HEK293 (cell line): ENCODE results near the gene CDKN2D.

Experiments used
- BCL11B ChIP-seq: fragments of 450-650 bp; formaldehyde crosslinking; IDR thresholded peaks from 2 replicates; pipeline ENCODE4 v1.5.1; 2016; ENCODE audit warnings: low read depth, missing biosample characterization, missing genetic modification characterization
- FEZF1 ChIP-seq: fragments of 450-650 bp; formaldehyde crosslinking; IDR thresholded peaks from 2 replicates; pipeline ENCODE4 v1.5.1; 2016; ENCODE audit warnings: missing biosample characterization, missing genetic modification characterization
- KLF10 ChIP-seq: fragments of 450-650 bp; IDR thresholded peaks from 2 replicates; pipeline ENCODE4 v1.5.1; 2018; ENCODE audit warnings: missing biosample characterization, mild to moderate bottlenecking, missing genetic modification characterization
- KLF16 ChIP-seq: fragments of 450-650 bp; formaldehyde crosslinking; IDR thresholded peaks from 2 replicates; pipeline ENCODE4 v1.5.1; 2017; ENCODE audit warnings: missing biosample characterization, missing genetic modification characterization
- KLF9 ChIP-seq: fragments of 450-650 bp; formaldehyde crosslinking; IDR thresholded peaks from 2 replicates; pipeline ENCODE4 v1.5.1; 2016; ENCODE audit warnings: missing biosample characterization, missing genetic modification characterization, low read depth
- OSR2 ChIP-seq: fragments of 450-650 bp; formaldehyde crosslinking; IDR thresholded peaks from 2 replicates; pipeline ENCODE4 v1.5.1; 2016; ENCODE audit warnings: missing biosample characterization, missing genetic modification characterization
- SCRT2 ChIP-seq: fragments of 450-650 bp; formaldehyde crosslinking; IDR thresholded peaks from 2 replicates; pipeline ENCODE4 v1.5.1; 2016; ENCODE audit warnings: missing biosample characterization, missing genetic modification characterization
- SETDB1 ChIP-seq: IDR thresholded peaks from one replicate; pipeline ENCODE4 v1.6.1; 2017; ENCODE audit warnings: mild to moderate bottlenecking, low read length, moderate library complexity, mixed read lengths; ENCODE audit not compliant: insufficient read length
- SP7 ChIP-seq: fragments of 450-650 bp; formaldehyde crosslinking; IDR thresholded peaks from 2 replicates; pipeline ENCODE4 v1.5.1; 2016; ENCODE audit warnings: missing biosample characterization, missing genetic modification characterization
- ZBTB1 ChIP-seq: fragments of 450-650 bp; formaldehyde crosslinking; IDR thresholded peaks from 2 replicates; pipeline ENCODE4 v1.5.1; 2016; ENCODE audit warnings: missing biosample characterization, missing genetic modification characterization
- ZIC2 ChIP-seq: fragments of 450-650 bp; formaldehyde crosslinking; IDR thresholded peaks from 2 replicates; pipeline ENCODE4 v1.5.1; 2016; ENCODE audit warnings: missing biosample characterization, missing genetic modification characterization
- ZNF114 ChIP-seq: fragments of 450-650 bp; formaldehyde crosslinking; IDR thresholded peaks from 2 replicates; pipeline ENCODE4 v1.5.0; 2017; ENCODE audit warnings: missing biosample characterization, missing genetic modification characterization
- ZNF133 ChIP-seq: fragments of 450-650 bp; formaldehyde crosslinking; IDR thresholded peaks from 2 replicates; pipeline ENCODE4 v1.5.1; 2016; ENCODE audit warnings: missing biosample characterization, missing genetic modification characterization
- ZNF140 ChIP-seq: fragments of 450-650 bp; formaldehyde crosslinking; IDR thresholded peaks from 2 replicates; pipeline ENCODE4 v1.5.1; 2016; ENCODE audit warnings: missing biosample characterization, missing genetic modification characterization
- ZNF16 ChIP-seq: fragments of 450-650 bp; formaldehyde crosslinking; IDR thresholded peaks from 2 replicates; pipeline ENCODE4 v1.5.1; 2016; ENCODE audit warnings: low read depth, missing biosample characterization, missing genetic modification characterization
- ZNF175 ChIP-seq: fragments of 450-650 bp; formaldehyde crosslinking; IDR thresholded peaks from 2 replicates; pipeline ENCODE4 v1.5.1; 2016; ENCODE audit warnings: missing biosample characterization, missing genetic modification characterization
- ZNF2 ChIP-seq: fragments of 450-650 bp; formaldehyde crosslinking; IDR thresholded peaks from 2 replicates; pipeline ENCODE4 v1.5.1; 2016; ENCODE audit warnings: missing biosample characterization, missing genetic modification characterization
- ZNF239 ChIP-seq: fragments of 450-650 bp; formaldehyde crosslinking; IDR thresholded peaks from 2 replicates; pipeline ENCODE4 v1.5.1; 2016; ENCODE audit warnings: missing biosample characterization, missing genetic modification characterization
- ZNF24 ChIP-seq: fragments of 450-650 bp; formaldehyde crosslinking; IDR thresholded peaks from 2 replicates; pipeline ENCODE4 v1.5.1; 2016; ENCODE audit warnings: missing biosample characterization, missing genetic modification characterization
- ZNF248 ChIP-seq: fragments of 450-650 bp; formaldehyde crosslinking; IDR thresholded peaks from 2 replicates; pipeline ENCODE4 v1.5.1; 2017; ENCODE audit warnings: missing biosample characterization, missing genetic modification characterization
- ZNF335 ChIP-seq: fragments of 450-650 bp; formaldehyde crosslinking; conservative IDR thresholded peaks from 2 replicates; pipeline ENCODE4 v1.5.1; 2016; ENCODE audit warnings: missing biosample characterization, missing genetic modification characterization
- ZNF48 ChIP-seq: fragments of 450-650 bp; formaldehyde crosslinking; IDR thresholded peaks from 2 replicates; pipeline ENCODE4 v1.5.1; 2016; ENCODE audit warnings: missing biosample characterization, missing genetic modification characterization
- ZNF560 ChIP-seq: fragments of 450-650 bp; formaldehyde crosslinking; IDR thresholded peaks from 2 replicates; pipeline ENCODE4 v1.5.1; 2017; ENCODE audit warnings: missing biosample characterization, missing genetic modification characterization, borderline replicate concordance
- ZNF561 ChIP-seq: fragments of 450-650 bp; IDR thresholded peaks from 2 replicates; pipeline ENCODE4 v1.5.1; 2018; ENCODE audit warnings: missing biosample characterization, missing genetic modification characterization, borderline replicate concordance
- ZNF626 ChIP-seq: fragments of 450-650 bp; sonication (Bioruptor Pico); formaldehyde crosslinking; IDR thresholded peaks from 2 replicates; pipeline ENCODE4 v1.5.1; 2018; ENCODE audit warnings: missing biosample characterization, missing genetic modification characterization, inconsistent platforms
- ZNF645 ChIP-seq: fragments of 450-650 bp; formaldehyde crosslinking; IDR thresholded peaks from 2 replicates; pipeline ENCODE4; 2016; ENCODE audit warnings: missing biosample characterization, missing genetic modification characterization
- ZNF692 ChIP-seq: fragments of 450-650 bp; formaldehyde crosslinking; IDR thresholded peaks from 2 replicates; pipeline ENCODE4 v1.5.1; 2016; ENCODE audit warnings: missing biosample characterization, missing genetic modification characterization
- TF ChIP-seq, protein P1 (sequence below): fragments of 450-650 bp; formaldehyde crosslinking; IDR thresholded peaks from 2 replicates; pipeline ENCODE4 v1.5.1; 2016; ENCODE audit warnings: missing biosample characterization, missing genetic modification characterization
- TF ChIP-seq, protein P2 (sequence below): fragments of 450-650 bp; formaldehyde crosslinking; IDR thresholded peaks from 2 replicates; pipeline ENCODE4 v1.5.1; 2017; ENCODE audit warnings: missing biosample characterization, missing genetic modification characterization
- TF ChIP-seq, protein P3 (sequence below): fragments of 450-650 bp; formaldehyde crosslinking; optimal IDR thresholded peaks from 2 replicates; pipeline ENCODE3; 2016; ENCODE audit warnings: missing biosample characterization, mild to moderate bottlenecking, missing genetic modification characterization
- TF ChIP-seq, protein P4 (sequence below): fragments of 450-650 bp; formaldehyde crosslinking; IDR thresholded peaks from 2 replicates; pipeline ENCODE4 v1.5.1; 2016; ENCODE audit warnings: missing biosample characterization, missing genetic modification characterization

Gene CDKN2D

DNA sequence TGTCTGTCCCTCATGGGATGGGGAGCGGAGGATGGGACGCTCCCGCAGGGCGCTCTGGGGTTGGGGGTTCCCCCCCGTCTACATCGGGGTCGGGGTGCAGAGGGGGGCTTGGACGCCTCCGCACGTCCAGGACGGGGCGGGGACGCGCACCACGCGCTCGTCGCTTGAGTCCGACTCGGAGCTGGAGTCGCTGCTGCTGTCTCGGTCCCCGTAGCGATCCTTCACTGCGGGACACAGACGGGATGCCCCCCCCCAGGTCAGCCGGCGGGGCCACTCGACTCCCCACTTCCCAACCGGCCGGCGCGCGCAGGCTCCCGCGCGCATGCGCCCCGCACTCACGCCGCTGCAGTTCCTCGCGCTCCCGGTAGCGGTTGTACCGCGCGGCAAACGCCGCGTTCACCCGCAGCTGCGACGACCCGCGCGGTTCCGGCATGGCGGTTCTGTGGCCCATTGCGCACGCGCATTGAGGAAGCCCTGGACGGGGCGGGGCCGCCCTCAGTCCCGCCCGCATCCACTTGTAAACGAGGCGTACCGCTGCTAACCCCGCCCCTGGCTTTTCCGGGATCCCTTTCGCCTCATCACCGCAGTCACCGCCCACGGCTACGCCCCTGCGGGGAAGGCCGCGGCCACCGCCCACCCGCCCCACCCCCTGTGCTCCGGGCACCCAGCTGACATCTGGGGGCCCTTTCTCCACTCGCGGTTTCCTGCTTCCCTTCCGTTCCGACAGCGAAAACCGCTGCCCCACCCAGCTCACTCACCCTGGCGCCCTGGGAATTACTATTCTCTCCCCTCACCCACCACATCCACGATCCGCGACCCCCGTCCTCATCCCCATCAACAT lies 3.0 kb downstream of the CDKN2D start, which contains the start of gene KRI1 (continued):
- TF ChIP-seq ZNF24 (tag by site-specific recombination) (no peak), ZNF692 (tag by site-specific recombination) (peak; percentile 15), ZNF140 (tag by site-specific recombination) (no peak), ZNF239 (no peak), KLF10 (tag by site-specific recombination) (peak; percentile 99), KLF16 (peak; percentile 91), KLF9 (peak; percentile 99), OSR2 (tag by site-specific recombination) (no peak), ZNF133 (no peak), SP7 (peak; percentile 53; the same call in 1 of the 2 replicates), BCL11B (tag by site-specific recombination) (no peak), ZNF16 (tag by site-specific recombination) (no peak), SETDB1 (no peak), ZNF560 (tag by site-specific recombination) (0 out of 2 replicates have a peak, but pooled peaks have one; percentile 5), ZIC2 (tag by site-specific recombination) (peak; percentile 10; the same call in 1 of the 2 replicates), FEZF1 (tag by site-specific recombination) (no peak), ZNF335 (peak; percentile 34; the same call in 1 of the 2 replicates), ZNF626 (tag by site-specific recombination) (no peak), ZNF248 (no peak), ZNF2 (peak; percentile 73; the same call in 1 of the 2 replicates), ZBTB1 (tag by site-specific recombination) (0 out of 2 replicates have a peak, but pooled peaks have one; percentile 63), SCRT2 (tag by site-specific recombination) (peak; percentile 83), ZNF48 (tag by site-specific recombination) (no peak), ZNF175 (tag by site-specific recombination) (0 out of 2 replicates have a peak, but pooled peaks have one; percentile 15), ZNF645 (tag by site-specific recombination) (peak; percentile 78; the same call in 1 of the 2 replicates), ZNF561 (tag by site-specific recombination) (peak; percentile 75; the same call in 1 of the 2 replicates), ZNF114 (tag by site-specific recombination) (no peak)
- TF ChIP-seq, protein P1, sequence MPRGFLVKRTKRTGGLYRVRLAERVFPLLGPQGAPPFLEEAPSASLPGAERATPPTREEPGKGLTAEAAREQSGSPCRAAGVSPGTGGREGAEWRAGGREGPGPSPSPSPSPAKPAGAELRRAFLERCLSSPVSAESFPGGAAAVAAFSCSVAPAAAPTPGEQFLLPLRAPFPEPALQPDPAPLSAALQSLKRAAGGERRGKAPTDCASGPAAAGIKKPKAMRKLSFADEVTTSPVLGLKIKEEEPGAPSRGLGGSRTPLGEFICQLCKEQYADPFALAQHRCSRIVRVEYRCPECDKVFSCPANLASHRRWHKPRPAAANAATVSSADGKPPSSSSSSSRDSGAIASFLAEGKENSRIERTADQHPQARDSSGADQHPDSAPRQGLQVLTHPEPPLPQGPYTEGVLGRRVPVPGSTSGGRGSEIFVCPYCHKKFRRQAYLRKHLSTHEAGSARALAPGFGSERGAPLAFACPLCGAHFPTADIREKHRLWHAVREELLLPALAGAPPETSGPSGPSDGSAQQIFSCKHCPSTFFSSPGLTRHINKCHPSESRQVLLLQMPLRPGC: peak; percentile 15; the same call in 1 of the 2 replicates
- TF ChIP-seq, protein P2, sequence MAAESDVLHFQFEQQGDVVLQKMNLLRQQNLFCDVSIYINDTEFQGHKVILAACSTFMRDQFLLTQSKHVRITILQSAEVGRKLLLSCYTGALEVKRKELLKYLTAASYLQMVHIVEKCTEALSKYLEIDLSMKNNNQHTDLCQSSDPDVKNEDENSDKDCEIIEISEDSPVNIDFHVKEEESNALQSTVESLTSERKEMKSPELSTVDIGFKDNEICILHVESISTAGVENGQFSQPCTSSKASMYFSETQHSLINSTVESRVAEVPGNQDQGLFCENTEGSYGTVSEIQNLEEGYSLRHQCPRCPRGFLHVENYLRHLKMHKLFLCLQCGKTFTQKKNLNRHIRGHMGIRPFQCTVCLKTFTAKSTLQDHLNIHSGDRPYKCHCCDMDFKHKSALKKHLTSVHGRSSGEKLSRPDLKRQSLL (tag by site-specific recombination): no peak
- TF ChIP-seq, protein P3, sequence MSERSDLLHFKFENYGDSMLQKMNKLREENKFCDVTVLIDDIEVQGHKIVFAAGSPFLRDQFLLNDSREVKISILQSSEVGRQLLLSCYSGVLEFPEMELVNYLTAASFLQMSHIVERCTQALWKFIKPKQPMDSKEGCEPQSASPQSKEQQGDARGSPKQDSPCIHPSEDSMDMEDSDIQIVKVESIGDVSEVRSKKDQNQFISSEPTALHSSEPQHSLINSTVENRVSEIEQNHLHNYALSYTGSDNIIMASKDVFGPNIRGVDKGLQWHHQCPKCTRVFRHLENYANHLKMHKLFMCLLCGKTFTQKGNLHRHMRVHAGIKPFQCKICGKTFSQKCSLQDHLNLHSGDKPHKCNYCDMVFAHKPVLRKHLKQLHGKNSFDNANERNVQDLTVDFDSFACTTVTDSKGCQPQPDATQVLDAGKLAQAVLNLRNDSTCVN (tag by site-specific recombination): peak; percentile 100
- TF ChIP-seq, protein P4, sequence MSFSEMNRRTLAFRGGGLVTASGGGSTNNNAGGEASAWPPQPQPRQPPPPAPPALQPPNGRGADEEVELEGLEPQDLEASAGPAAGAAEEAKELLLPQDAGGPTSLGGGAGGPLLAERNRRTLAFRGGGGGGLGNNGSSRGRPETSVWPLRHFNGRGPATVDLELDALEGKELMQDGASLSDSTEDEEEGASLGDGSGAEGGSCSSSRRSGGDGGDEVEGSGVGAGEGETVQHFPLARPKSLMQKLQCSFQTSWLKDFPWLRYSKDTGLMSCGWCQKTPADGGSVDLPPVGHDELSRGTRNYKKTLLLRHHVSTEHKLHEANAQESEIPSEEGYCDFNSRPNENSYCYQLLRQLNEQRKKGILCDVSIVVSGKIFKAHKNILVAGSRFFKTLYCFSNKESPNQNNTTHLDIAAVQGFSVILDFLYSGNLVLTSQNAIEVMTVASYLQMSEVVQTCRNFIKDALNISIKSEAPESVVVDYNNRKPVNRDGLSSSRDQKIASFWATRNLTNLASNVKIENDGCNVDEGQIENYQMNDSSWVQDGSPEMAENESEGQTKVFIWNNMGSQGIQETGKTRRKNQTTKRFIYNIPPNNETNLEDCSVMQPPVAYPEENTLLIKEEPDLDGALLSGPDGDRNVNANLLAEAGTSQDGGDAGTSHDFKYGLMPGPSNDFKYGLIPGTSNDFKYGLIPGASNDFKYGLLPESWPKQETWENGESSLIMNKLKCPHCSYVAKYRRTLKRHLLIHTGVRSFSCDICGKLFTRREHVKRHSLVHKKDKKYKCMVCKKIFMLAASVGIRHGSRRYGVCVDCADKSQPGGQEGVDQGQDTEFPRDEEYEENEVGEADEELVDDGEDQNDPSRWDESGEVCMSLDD (tag by site-specific recombination): peak; percentile 99
